PFSK-1 (cell line): Measurements from ENCODE around the gene C17orf100.
A peak's percentile ranks its signal among the peaks of the same experiment; 100 is the strongest.

ENCODE experiments used
- FOXP2 ChIP-seq: optimal IDR thresholded peaks from 2 replicates; pipeline ENCODE3; 2011; ENCODE audit warnings: borderline replicate concordance, control low read depth, inconsistent platforms; ENCODE audit not compliant: insufficient read depth; ENCODE audit errors: extremely low read length, extremely low read depth
- POLR2AphosphoS5 ChIP-seq: IDR thresholded peaks from 2 replicates; pipeline ENCODE4 v1.6.1; 2012; ENCODE audit warnings: low read depth, mild to moderate bottlenecking, control low read depth, low read length, moderate library complexity
- REST ChIP-seq, 2 experiments: IDR thresholded peaks; 2 replicates each; pipeline versions ENCODE4 v1.6.1 to v1.8.0; 2011 to 2012; ENCODE audit warnings: low read depth in 2 of 2, low read length in 2 of 2, control low read depth in 1 of 2, inconsistent platforms in 1 of 2, mild to moderate bottlenecking in 1 of 2, moderate library complexity in 1 of 2; ENCODE audit not compliant: insufficient read depth in 1 of 2
- SIN3A ChIP-seq: IDR thresholded peaks from 2 replicates; pipeline ENCODE4 v1.6.1; 2012; ENCODE audit warnings: mild to moderate bottlenecking, low read length, moderate library complexity, borderline replicate concordance; ENCODE audit not compliant: insufficient read depth
- TAF1 ChIP-seq: IDR thresholded peaks from 2 replicates; pipeline ENCODE4 v1.6.1; 2012; ENCODE audit warnings: low read length, control low read depth, borderline replicate concordance; ENCODE audit not compliant: insufficient read depth

GRCh38 chr17:6666077-6666521 is 14.5 kb downstream of the C17orf100 start:
- TF ChIP-seq POLR2AphosphoS5 (no peak), SIN3A (no peak), REST (IDR thresholded peaks at IDR 0.05; ENCODE audit: insufficient read depth in 1 of 2, low read depth in 2 of 2, low read length in 2 of 2) (peak in 1 of 2 experiments; percentile 26; a peak in 1 of 4 replicates), TAF1 (no peak), FOXP2 (peak; percentile 70)
